T-helper 17 cell (primary cell): ENCODE data around the gene LRRC74B. TPM values are rescaled to one million over a fixed set of nuclear protein-coding genes. Genes with fewer than 3 reads are reported as not detected.
"Not testable (repeated sequence)": the region's sequence is repeated elsewhere in the genome, so short reads cannot be mapped to it uniquely, and the experiment has no call there.

Source experiments
- ATAC-seq: fragments of 150-1000 bp; cut with Tn5 transposase; 2 replicates; pipeline ENCODE4 v1.10.0; 2021; ENCODE audit warnings: mild to moderate bottlenecking, moderate library complexity
- DNase-seq, 3 donors: peaks; one replicate each; pipeline versions ENCODE4 v3.0.0 to v3.0.0-alpha.2; 2020 to 2021
- H3K9me3 ChIP-seq: one replicate; pipeline ENCODE4 v1.7.0; 2013; ENCODE audit warnings: low read length, mild to moderate bottlenecking; ENCODE audit not compliant: control insufficient read depth, poor library complexity, severe bottlenecking
- H3K27ac Mint-ChIP-seq: one replicate; pipeline ENCODE4 v1.8.0; 2022; ENCODE audit warnings: mild to moderate bottlenecking, moderate library complexity, mixed read lengths
- H3K27me3 Mint-ChIP-seq: one replicate; pipeline ENCODE4 v1.8.0; 2022; ENCODE audit warnings: mixed read lengths
- H3K36me3 Mint-ChIP-seq: one replicate; pipeline ENCODE4 v1.8.0; 2022; ENCODE audit warnings: low read depth, mixed read lengths
- H3K4me1 Mint-ChIP-seq: one replicate; pipeline ENCODE4 v1.8.0; 2022; ENCODE audit warnings: mild to moderate bottlenecking, mixed read lengths
- H3K4me3 Mint-ChIP-seq: one replicate; pipeline ENCODE4 v1.8.0; 2022; ENCODE audit warnings: mild to moderate bottlenecking, moderate library complexity, mixed read lengths
- total RNA-seq, 4 donors: library from RNA in 2 of 4; stranded (reverse) in 2 of 4; gene quantifications; one replicate each; pipeline ENCODE4 v1.2.3 and lab custom pipeline; 2022 to 2026

LRRC74B gene
- total RNA-seq, 2 donors from 2014 or later = 0.10 TPM; not detected in 1

DNA sequence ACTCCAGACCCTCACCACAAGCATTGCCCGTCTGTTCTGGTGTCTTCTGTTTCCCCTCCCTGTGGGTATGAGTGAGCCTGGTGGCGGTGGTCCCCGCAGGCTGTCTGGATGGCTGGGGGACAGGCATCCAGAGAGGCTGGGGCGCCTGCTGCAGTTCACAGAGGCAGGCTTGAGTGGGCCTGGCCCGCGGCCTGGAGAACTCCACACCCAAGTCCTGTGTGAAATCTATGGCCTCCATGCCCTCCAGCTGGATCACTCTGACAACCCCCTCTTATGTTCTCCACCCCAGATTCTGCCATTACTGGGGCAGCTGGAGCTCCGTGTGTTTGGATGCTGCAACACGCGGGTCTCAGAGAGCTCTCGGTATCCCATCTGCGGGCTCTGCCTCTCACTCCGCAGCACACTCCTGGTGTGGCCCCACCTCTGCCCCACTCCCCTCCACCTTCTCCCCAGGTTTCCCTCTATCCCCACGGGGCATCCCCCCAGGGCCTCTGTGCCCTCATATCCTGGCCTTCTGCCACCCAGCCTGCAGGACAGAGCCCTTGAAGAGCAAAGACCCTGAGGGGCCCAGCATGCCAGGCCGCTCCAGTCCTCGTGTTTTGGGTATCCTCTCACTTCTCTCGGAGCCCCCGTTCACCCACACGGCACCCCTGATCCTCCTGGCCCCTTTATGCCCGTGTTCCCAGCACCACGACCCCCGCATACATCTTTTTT is 31.3 kb downstream of the LRRC74B start:
- H3K36me3 Mint-ChIP-seq = no peaks in the 10 kb centered on the region
- no peak overlapping the region for H3K4me3 Mint-ChIP-seq
- no peak overlapping the region for H3K27ac Mint-ChIP-seq
- ATAC-seq (no peak), DNase-seq (no peak)
- no peaks in the 10 kb centered on the region for H3K9me3 ChIP-seq
- H3K27me3 Mint-ChIP-seq = peaks cover 11% of the 10 kb centered on the region
- H3K4me1 Mint-ChIP-seq = no peaks in the 10 kb centered on the region

DNA sequence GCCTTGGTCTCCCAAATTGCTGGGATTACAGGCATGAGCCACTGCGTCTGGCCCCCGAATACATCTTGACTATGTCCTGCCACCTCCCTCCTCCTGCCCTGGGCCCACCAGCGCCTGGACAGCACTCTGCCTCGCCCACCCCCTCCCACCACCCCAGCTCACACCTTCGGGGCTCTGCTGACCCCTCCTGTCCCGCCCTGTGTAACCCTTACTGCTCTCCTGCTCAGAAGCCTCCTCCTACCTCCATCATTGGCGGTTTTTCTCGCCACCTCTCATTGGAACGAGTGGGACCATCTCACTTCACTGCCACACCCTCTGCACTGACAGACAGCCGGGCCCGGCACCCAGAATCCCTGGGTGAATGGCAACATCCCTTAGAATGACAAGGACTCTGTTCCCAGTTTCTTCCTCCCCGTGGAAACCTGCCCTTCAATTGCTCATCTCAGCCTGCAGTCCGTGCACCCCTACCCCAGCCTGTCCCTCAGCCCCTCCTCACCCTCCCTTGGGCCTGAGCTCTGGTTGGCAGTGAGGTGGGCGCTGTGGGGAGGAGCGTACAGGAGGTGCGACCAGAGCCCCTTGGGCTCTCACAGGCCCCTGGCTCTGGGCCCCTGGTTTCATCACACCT is 32.2 kb downstream of the LRRC74B start:
- no peak for ATAC-seq
- H3K36me3 Mint-ChIP-seq = no peaks in the 10 kb centered on the region
- H3K4me1 Mint-ChIP-seq = no peaks in the 10 kb centered on the region
- no peak overlapping the region for H3K4me3 Mint-ChIP-seq
- DNase-seq = no peak
- no peaks in the 10 kb centered on the region for H3K9me3 ChIP-seq
- no peak overlapping the region for H3K27ac Mint-ChIP-seq
- peaks cover 11% of the 10 kb centered on the region for H3K27me3 Mint-ChIP-seq

DNA sequence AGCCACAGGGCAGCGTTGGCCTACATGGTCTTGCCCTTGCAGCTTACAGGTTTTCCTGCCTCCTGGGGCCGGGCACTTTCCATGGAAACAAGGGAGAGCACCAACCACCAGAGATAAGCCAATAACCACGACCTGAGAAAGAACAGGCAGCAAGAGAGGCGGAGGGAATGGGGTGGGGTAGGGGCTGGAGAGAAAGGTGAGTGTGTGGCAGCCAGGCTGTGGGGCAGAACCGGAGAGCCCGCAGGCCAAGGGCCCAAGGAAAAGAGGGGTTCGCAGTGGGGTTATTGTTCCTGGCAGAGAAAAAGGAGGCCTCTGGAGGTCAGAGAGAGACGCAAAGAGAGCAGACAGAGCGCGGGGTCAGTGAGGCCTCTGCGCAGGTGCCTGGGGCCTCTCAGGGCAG is 33.2 kb downstream of the LRRC74B start:
- Mint-ChIP-seq H3K36me3 (no peaks in the 10 kb centered on the region), H3K27ac (no peak overlapping the region), H3K27me3 (peaks cover 11% of the 10 kb centered on the region), H3K4me1 (no peaks in the 10 kb centered on the region), H3K4me3 (no peak overlapping the region)
- DNase-seq = no peak
- no peak for ATAC-seq
- H3K9me3 ChIP-seq = no peaks in the 10 kb centered on the region

DNA sequence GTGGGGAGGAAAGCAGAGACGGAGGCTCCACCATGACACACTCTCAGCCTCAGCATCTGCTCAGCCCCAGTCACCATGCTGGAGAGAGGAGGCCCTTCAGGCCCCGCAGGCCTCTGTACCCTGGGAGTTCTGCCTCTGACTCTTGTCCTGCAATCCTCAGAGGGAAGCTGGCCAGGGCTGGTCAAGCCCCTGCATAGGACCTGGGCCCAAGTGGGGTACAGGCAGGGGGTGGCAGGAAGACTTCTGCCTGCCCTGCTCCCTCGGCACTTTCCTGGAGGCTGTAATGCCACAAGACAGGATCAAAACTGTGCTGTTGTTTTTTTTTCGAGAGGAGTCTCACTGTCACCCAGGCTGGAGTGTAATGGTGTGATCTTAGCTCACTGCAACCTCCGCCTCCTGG is 33.7 kb downstream of the LRRC74B start:
- H3K36me3 Mint-ChIP-seq = no peaks in the 10 kb centered on the region
- peaks cover 11% of the 10 kb centered on the region for H3K27me3 Mint-ChIP-seq
- H3K27ac Mint-ChIP-seq = no peak overlapping the region
- no peaks in the 10 kb centered on the region for H3K4me1 Mint-ChIP-seq
- no peaks in the 10 kb centered on the region for H3K9me3 ChIP-seq
- no peak for DNase-seq
- no peak overlapping the region for H3K4me3 Mint-ChIP-seq
- no peak for ATAC-seq

DNA sequence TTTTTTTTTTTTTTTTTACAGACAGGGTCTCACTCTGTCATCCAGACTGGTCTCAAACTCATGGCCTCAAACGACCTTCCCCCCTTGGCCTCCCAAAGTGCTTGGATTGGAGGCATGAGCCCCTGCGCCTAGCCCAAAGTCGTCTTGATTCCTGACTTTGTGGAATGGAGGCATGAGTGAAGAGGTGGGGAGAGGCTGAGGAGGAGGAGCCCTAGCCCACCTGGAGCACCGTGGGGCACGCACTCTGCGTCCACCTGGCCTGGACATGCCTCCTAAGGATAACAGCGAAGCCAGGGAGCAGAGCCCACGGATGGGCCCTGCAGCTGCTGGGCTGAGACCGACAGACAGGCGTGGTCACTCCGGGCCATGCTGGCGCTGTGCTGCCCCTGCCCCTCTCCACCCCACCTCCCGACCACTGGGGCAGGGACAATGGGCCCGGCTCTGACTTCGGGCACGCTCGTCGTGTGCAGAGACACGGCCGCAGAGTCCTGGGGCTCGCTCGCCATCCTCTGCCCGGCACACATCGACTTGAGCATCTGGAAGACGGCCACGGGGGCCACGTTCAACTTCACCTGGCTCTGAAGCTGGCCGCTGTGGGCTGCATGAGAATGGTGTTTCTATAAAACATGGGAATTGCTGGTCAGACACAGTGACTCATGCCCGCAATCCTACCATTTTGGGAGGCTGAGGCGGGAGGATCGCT is 34.8 kb downstream of the LRRC74B start:
- no peak for DNase-seq
- H3K36me3 Mint-ChIP-seq = no peaks in the 10 kb centered on the region
- H3K27me3 Mint-ChIP-seq = peaks cover 11% of the 10 kb centered on the region
- ATAC-seq = no peak
- no peak overlapping the region for H3K27ac Mint-ChIP-seq
- H3K4me1 Mint-ChIP-seq = no peaks in the 10 kb centered on the region
- no peak overlapping the region for H3K4me3 Mint-ChIP-seq
- H3K9me3 ChIP-seq = no peaks in the 10 kb centered on the region

DNA sequence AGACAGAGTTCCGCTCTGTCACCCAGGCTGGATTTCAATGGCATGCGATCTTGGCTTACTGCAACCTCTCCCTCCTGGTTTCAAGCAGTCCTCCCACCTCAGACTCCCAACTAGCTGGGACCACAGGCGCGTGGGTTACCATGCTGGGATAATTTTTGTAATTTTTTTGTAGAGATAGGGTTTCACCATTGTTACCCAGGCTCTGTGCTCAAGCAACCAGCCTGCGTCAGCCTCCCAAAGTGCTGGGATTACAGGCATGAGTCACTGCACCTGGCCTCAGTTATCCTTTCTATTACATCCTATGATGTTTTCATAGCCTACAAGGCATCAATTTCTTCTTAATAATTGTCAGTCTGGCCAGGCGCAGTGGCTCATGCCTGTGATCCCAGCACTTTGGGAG is 36.5 kb downstream of the LRRC74B start:
- Mint-ChIP-seq H3K4me1 (no peaks in the 10 kb centered on the region), H3K36me3 (no peaks in the 10 kb centered on the region), H3K4me3 (no peak overlapping the region), H3K27ac (no peak overlapping the region), H3K27me3 (peaks cover 4% of the 10 kb centered on the region)
- no peak for ATAC-seq
- no peak for DNase-seq
- H3K9me3 ChIP-seq = no peaks in the 10 kb centered on the region

DNA sequence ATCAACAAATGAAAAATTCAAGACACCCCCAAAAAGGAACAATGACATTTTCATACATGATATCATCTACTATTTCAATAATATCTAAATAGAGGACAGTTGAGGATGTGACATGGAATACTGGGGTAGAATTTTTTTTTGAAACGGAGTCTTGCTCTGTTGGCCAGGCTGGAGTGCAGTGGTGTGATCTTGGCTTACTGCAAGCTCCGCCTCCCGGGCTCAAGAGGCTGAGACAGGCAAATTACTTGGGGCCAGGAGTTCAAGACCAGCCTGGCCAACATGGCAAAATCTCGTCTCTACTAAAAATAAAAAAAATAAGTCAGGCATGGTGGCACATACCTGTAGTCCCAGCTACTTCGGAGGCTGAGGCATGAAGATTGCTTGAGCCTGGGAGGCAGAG is 41.4 kb downstream of the LRRC74B start:
- H3K27me3 Mint-ChIP-seq = no peaks in the 10 kb centered on the region
- H3K27ac Mint-ChIP-seq = no peak overlapping the region
- H3K9me3 ChIP-seq = no peaks in the 10 kb centered on the region
- ATAC-seq = no peak
- no peak for DNase-seq
- H3K4me1 Mint-ChIP-seq = no peaks in the 10 kb centered on the region
- no peaks in the 10 kb centered on the region for H3K36me3 Mint-ChIP-seq
- no peak overlapping the region for H3K4me3 Mint-ChIP-seq

DNA sequence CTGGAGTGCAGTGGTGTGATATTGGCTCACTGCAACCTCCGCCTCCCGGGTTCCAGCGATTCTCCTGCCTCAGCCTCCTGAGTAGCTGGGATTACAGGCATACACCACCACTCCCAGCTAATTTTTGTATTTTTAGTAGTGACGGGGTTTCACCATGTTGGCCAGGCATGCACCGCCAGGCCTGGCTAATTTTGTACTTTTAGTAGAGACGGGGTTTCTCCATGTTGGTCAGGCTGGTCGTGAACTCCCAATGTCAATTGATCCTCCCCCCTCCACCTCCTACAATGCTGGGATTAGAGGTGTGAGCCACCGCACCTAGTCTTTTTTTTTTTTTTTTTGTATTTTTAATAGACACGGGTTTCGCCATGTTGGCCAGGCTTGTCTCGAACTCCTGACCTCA is 42.2 kb downstream of the LRRC74B start:
- H3K4me3 Mint-ChIP-seq, ATAC-seq, H3K27ac Mint-ChIP-seq, DNase-seq, H3K9me3 ChIP-seq, H3K36me3 Mint-ChIP-seq, H3K27me3 Mint-ChIP-seq, H3K4me1 Mint-ChIP-seq: not testable (repeated sequence)

DNA sequence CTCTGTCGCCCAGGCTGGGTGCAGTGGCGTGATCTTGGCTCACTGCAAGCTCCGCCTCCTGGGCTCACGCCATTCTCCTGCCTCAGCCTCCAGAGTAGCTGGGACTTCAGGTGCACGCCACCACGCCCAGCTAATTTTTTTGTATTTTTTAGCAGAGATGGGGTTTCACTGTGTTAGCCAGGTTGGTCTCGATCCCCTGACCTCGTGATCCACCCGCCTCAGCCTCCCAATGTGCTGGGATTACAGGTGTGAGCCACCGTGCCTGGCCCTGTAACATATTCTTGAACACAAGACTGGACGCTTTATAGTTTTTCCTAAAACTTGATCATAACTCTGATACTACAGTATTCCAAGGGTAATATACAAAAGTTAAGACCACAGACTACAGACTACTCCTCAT is 45.5 kb downstream of the LRRC74B start:
- not testable (repeated sequence) for H3K27ac Mint-ChIP-seq, H3K4me3 Mint-ChIP-seq, H3K9me3 ChIP-seq, ATAC-seq, DNase-seq, H3K36me3 Mint-ChIP-seq, H3K27me3 Mint-ChIP-seq, H3K4me1 Mint-ChIP-seq

DNA sequence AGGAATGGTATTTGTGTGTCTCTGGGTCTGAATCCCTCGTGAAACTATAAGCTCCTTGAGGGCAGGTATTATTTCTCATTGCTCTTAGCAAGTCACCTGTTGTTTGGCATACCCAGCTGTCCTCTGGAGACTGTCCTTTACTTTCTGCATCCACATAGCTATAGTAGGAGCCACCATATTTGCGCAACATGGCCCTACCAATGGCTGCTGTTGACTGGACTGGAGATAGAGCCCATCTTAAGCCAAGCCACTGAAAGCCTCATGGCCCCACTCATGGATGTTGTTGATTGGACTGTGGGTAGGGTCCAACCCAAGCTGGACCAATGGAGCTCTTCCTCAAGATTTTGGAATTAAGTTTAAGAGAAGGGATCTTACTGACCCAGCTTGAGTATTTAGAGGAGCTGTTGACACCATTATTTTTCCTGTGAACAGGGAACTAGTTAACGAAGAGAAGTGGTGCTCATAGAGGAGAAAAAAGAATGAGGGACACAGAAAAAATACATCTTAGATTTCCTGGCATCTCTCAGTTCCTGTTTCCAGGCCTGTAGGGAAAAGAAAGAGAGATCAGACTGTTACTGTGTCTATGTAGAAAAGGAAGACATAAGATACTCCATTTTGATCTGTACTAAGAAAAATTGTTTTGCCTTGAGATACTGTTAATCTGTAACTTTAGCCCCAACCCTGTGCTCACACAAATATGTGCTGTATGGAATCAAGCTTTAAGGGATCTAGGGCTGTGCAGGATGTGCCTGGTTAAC is 47.2 kb downstream of the LRRC74B start:
- H3K9me3 ChIP-seq = no peaks in the 10 kb centered on the region
- Mint-ChIP-seq H3K27ac (no peak overlapping the region), H3K4me3 (no peak overlapping the region), H3K27me3 (peaks cover 2% of the 10 kb centered on the region), H3K4me1 (no peaks in the 10 kb centered on the region), H3K36me3 (no peaks in the 10 kb centered on the region)
- no peak for DNase-seq
- no peak for ATAC-seq

DNA sequence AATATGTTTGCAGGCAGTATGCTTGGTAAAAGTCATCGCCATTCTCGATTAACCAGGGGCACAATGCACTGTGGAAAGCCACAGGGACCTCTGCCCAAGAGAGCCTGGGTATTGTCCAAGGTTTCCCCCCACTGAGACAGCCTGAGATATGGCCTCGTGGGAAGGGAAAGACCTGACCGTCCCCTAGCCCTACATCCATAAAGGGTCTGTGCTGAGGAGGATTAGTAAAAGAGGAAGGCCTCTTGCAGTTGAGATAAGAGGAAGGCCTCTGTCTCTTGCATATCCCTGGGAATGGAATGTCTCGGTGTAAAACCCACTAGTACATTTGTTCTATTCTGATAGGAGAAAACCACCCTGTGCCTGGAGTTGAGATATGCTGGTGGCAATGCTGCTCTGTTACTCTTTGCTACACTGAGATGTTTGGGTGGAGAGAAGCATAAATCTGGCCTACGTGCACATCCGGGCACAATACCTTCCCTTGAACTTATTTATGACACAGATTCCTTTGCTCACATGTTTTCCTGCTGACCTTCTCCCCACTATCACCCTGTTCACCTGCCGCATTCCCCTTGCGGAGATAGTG is 47.9 kb downstream of the LRRC74B start:
- H3K4me1 Mint-ChIP-seq, H3K27me3 Mint-ChIP-seq, H3K27ac Mint-ChIP-seq, H3K36me3 Mint-ChIP-seq, H3K9me3 ChIP-seq, H3K4me3 Mint-ChIP-seq, ATAC-seq, DNase-seq: not testable (repeated sequence)

DNA sequence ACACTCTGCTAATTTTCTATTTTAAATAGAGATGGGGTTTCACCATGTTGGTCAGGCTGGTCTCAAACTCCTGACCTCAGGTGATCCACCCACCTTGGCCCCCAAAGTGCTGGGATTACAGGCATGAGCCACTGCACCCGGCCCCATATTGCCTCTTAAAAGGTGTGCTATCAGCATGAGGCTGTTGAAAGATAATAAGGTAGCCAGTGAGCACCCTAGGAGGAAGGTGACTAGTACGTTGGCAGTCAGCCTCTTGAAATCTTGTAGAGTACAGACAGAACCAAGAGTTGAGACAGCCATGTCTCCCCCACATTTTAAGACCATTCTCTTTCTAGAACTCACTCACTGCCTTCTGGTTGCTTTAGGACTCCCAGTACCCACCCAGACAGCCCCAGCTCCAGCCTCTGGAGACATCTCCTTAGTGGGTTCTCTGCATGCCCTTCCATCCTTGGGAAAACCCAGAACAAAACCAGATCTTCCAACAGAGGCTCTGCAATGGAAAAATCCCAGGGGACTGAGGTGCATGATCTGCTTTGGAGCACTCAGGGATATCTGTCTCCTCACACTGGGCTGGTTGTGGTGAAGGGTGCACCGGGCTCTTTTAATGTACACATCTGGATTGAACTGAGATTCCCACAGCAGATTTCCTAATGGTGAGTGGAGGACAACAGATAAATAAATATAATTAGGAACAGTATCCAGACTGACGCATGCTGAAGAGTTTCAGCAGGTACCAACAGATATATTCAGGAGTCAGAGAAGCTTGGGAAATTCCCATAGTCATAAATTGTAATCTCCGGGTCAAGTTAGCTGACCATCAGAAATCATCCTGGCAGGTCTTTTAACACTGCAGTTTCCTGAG is 49.4 kb downstream of the LRRC74B start:
- Mint-ChIP-seq H3K27me3 (peaks cover 18% of the 10 kb centered on the region), H3K36me3 (no peaks in the 10 kb centered on the region), H3K4me3 (no peak overlapping the region), H3K4me1 (no peaks in the 10 kb centered on the region), H3K27ac (no peak overlapping the region)
- DNase-seq (no peak), ATAC-seq (no peak)
- no peaks in the 10 kb centered on the region for H3K9me3 ChIP-seq
